ENCODE results near the gene TENT4B.

TENT4B gene

GRCh38 chr16:50152807-50153595 is at the start of gene TENT4B:
TENT4B (plus strand) TSS chr16:50153306; CDS start chr16:50153622, 316 bp downstream.
- TF ChIP-seq, protein P1, sequence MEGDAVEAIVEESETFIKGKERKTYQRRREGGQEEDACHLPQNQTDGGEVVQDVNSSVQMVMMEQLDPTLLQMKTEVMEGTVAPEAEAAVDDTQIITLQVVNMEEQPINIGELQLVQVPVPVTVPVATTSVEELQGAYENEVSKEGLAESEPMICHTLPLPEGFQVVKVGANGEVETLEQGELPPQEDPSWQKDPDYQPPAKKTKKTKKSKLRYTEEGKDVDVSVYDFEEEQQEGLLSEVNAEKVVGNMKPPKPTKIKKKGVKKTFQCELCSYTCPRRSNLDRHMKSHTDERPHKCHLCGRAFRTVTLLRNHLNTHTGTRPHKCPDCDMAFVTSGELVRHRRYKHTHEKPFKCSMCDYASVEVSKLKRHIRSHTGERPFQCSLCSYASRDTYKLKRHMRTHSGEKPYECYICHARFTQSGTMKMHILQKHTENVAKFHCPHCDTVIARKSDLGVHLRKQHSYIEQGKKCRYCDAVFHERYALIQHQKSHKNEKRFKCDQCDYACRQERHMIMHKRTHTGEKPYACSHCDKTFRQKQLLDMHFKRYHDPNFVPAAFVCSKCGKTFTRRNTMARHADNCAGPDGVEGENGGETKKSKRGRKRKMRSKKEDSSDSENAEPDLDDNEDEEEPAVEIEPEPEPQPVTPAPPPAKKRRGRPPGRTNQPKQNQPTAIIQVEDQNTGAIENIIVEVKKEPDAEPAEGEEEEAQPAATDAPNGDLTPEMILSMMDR (IDR thresholded peaks at IDR 0.05; ENCODE audit: low read length, missing control alignments) = no peak
- DNase-seq (ENCODE audit: low read depth) = peak; percentile 86
- peak within 1 kb of the TSS; percentile 76 for H3K4me3 ChIP-seq (replicated peaks; ENCODE audit: low read depth, low read length)

GRCh38 chr16:50103764-50104163 is 49.3 kb upstream of the TENT4B start:
- peak; percentile 65 for DNase-seq (ENCODE audit: low read depth)
- TF ChIP-seq, protein P1 (IDR thresholded peaks at IDR 0.05; ENCODE audit: low read length, missing control alignments) = no peak

DNA sequence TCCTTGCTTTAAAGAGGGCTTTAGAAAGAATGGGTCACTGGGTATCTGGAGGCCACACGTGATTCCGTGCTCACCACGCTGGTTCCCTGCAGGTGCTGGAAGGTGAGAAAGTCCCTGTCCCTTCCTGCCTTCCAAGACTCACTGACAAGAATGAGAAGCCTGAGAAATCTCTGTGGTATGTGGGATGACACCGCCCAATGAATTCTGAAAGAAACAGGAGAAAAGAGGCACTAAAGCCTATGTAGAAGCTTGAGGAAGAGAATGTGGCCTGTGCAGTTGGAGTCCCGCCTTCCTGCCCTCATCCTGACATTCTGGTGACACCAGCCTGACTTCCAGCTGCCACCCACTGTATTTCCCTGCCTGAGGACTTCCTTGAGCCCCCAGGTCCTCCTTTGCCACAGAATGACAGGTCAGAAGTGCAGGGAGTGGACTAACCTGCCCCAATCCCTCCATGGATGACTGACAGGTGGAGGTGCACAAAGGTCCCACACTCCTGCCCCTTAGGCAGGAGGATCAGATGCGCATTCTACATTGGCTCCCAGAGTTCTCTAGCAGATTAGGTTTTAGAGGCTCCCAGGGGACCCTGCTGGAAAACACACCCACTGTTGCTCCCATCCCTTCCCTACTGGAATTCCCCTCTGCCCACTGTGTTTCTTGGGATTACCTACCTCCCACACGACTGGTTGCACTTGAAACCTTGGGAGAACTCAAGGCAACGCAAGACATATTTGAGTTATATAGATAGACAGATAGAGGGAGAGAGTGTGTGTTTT is 38.6 kb upstream of the TENT4B start:
- DNase-seq (ENCODE audit: low read depth) = no peak
- TF ChIP-seq, protein P1 (IDR thresholded peaks at IDR 0.05; ENCODE audit: low read length, missing control alignments) = no peak
- H3K4me3 ChIP-seq (replicated peaks; ENCODE audit: low read depth, low read length) = no peak overlapping the region

More at GRCh38 chr16:50103764-50104163, 49.3 kb upstream of the TENT4B start:
- H3K4me3 ChIP-seq (replicated peaks; ENCODE audit: low read depth, low read length) = no peak overlapping the region

GRCh38 chr16:50120711-50121110 is 32.4 kb upstream of the TENT4B start:
- H3K4me3 ChIP-seq (replicated peaks; ENCODE audit: low read depth, low read length) = no peak overlapping the region
- TF ChIP-seq, protein P1 (IDR thresholded peaks at IDR 0.05; ENCODE audit: low read length, missing control alignments) = no peak
- DNase-seq (ENCODE audit: low read depth) = no peak

DNA sequence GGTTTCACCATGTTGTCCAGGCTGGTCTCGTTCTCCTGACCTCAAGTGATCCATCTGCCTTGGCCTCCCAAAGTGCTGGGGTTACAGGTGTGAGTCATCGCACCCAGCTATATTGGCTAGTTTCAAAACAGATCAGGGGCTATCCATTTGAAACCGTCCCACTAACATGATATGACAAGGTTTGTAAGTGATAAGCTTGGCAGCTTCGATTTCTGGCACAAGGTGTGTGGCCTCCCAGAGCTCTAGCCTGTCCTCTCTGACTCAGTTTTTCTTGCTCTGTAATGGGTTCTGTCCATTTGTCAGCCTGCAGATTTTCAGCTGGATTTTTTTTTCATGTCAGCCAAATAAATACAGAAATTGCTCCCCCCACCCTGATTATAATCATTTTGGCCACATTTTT is 31.8 kb upstream of the TENT4B start:
- no peak for DNase-seq (ENCODE audit: low read depth)
- TF ChIP-seq, protein P1 (IDR thresholded peaks at IDR 0.05; ENCODE audit: low read length, missing control alignments) = no peak
- no peak overlapping the region for H3K4me3 ChIP-seq (replicated peaks; ENCODE audit: low read depth, low read length)

DNA sequence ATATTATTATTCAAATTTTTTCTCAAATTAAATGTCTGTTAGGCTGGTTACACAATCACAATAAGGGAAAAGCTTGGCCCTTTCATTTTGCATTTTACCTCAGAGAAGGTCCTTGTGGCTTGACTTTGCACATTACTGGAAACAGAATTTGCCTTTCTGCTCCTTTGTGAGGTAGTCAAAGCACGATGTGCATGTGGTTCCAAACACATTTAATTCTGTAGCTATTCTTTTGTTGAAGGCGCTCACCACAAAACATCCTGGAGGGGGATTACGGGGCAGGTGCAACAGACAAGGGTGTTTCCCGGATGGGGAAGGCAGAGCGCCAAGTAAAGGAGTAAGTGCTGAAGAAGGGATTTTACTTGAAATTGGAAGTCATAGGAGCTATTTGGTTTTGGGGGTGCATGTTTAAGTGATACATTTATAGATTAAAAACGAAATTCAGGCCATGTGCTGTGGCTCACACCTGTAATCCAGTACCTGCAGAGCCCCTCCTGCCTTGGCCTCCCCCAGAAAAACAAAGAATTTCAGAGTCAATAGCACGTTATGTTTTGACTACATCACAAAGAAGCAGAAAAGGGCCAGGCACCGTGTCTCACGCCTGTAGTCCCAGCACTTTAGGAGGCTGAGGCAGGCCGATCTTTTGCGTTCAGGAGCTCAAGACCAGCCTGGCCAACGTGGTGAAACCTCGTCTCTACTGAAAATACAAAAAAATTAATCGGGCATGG is 31.2 kb upstream of the TENT4B start:
- DNase-seq (ENCODE audit: low read depth) = no peak
- TF ChIP-seq, protein P1 (IDR thresholded peaks at IDR 0.05; ENCODE audit: low read length, missing control alignments) = no peak
- H3K4me3 ChIP-seq (replicated peaks; ENCODE audit: low read depth, low read length) = no peak overlapping the region

Data from fibroblast of pulmonary artery (primary cell).